Endothelial cell of umbilical vein (primary cell): ENCODE data around the gene PIP5K1A. TPM values are rescaled to one million over a fixed set of nuclear protein-coding genes. Genes with fewer than 3 reads are reported as not detected.

ENCODE experiments used
- Bru-seq: library from RNA; stranded (reverse); fragments of 400-500 nt; gene quantifications from one replicate; lab custom pipeline; 2021; lab: Mats Ljungman, UMichigan
- BruChase-seq, 2 experiments: library from RNA; stranded (reverse); fragments of 400-500 nt; gene quantifications; one replicate each; lab custom pipeline; 2021; lab: Mats Ljungman, UMichigan
- BruUV-seq: library from RNA; stranded (reverse); fragments of 400-500 nt; replicated peaks from 2 replicates; lab custom pipeline; 2021; lab: Mats Ljungman, UMichigan
- CTCF ChIA-PET: fragments of 300-600, 350-600 bp; sonication (Branson Sonifier 250); formaldehyde crosslinking; loops from one replicate; lab custom pipeline; 2021; ENCODE audit warnings: antibody characterized with exemption, inconsistent platforms; lab: Charles Lee
- POLR2A ChIA-PET: fragments of 300-600, 350-600 bp; sonication (Branson Sonifier 250); formaldehyde crosslinking; loops from one replicate; lab custom pipeline; 2021; ENCODE audit warnings: antibody characterized with exemption, inconsistent platforms; lab: Charles Lee
- DNase-seq: peaks from one replicate; pipeline ENCODE4 v3.0.0-alpha.2; 2011; ENCODE audit warnings: low read depth, low spot score
- FAIRE-seq: peaks from 2 replicates; lab custom pipeline; 2011; peaks lifted over from hg19 to GRCh38; lab: Jason Lieb, UNC
- H2AFZ ChIP-seq: 2 replicates; pipeline ENCODE4 v1.6.0; 2012; ENCODE audit warnings: low read depth, low read length, control low read depth, inconsistent platforms
- H3K27ac ChIP-seq: 2 replicates; pipeline ENCODE4 v1.5.1; 2011; ENCODE audit warnings: low read depth, mild to moderate bottlenecking, control low read depth, low read length, moderate library complexity; ENCODE audit not compliant: insufficient read depth
- H3K27me3 ChIP-seq, 2 experiments: 2 replicates each; pipeline versions ENCODE4 v1.6.0 to v1.6.1; 2011; ENCODE audit warnings: low read length in 2 of 2, mixed read lengths in 1 of 2; ENCODE audit not compliant: control insufficient read depth in 2 of 2, insufficient read depth in 2 of 2
- H3K36me3 ChIP-seq, 2 experiments: 2 replicates in 1 of 2; 3 replicates in 1 of 2; pipeline ENCODE4 v1.5.1; 2011; ENCODE audit warnings: low read length in 2 of 2, mild to moderate bottlenecking in 1 of 2, moderate library complexity in 1 of 2; ENCODE audit not compliant: control insufficient read depth in 2 of 2, insufficient read depth in 2 of 2; ENCODE audit errors: extremely low read depth in 1 of 2
- H3K4me1 ChIP-seq: 3 replicates; pipeline ENCODE4 v1.5.1; 2011; ENCODE audit warnings: mild to moderate bottlenecking, low read length; ENCODE audit not compliant: control insufficient read depth, insufficient read depth; ENCODE audit errors: extremely low read depth
- H3K4me2 ChIP-seq: 2 replicates; pipeline ENCODE4 v1.6.1; 2011; ENCODE audit warnings: low read length, control low read depth, mixed read lengths; ENCODE audit not compliant: insufficient read depth
- H3K4me3 ChIP-seq, 3 experiments: fragments of 200-600 bp in 1 of 3; sonication (generic), shearing (Covaris generic) in 1 of 3; replicated peaks in 1 of 3; 2 replicates each; pipeline ENCODE4 v1.5.1; 2011 to 2016; ENCODE audit warnings: control low read depth in 3 of 3, low read length in 3 of 3, mild to moderate bottlenecking in 2 of 3, inconsistent platforms in 1 of 3, low read depth in 1 of 3, moderate library complexity in 1 of 3; ENCODE audit not compliant: insufficient read depth in 1 of 3
- H3K79me2 ChIP-seq: 2 replicates; pipeline ENCODE4 v1.6.0; 2012; ENCODE audit warnings: low read length, inconsistent platforms; ENCODE audit not compliant: control insufficient read depth, insufficient read depth
- H3K9ac ChIP-seq: replicated peaks from 2 replicates; pipeline ENCODE3; 2011; ENCODE audit warnings: low read length, control low read depth; ENCODE audit not compliant: insufficient read depth; ENCODE audit errors: extremely low read depth
- H3K9me1 ChIP-seq: replicated peaks from 3 replicates; pipeline ENCODE4 v1.6.0; 2011; ENCODE audit warnings: mild to moderate bottlenecking, low read length; ENCODE audit not compliant: control insufficient read depth, insufficient read depth; ENCODE audit errors: extremely low read depth
- H3K9me3 ChIP-seq: replicated peaks from 2 replicates; pipeline ENCODE4 v1.5.1; 2012; ENCODE audit warnings: low read length, inconsistent platforms; ENCODE audit not compliant: control insufficient read depth, insufficient read depth
- H4K20me1 ChIP-seq: replicated peaks from 2 replicates; pipeline ENCODE3; 2011; ENCODE audit warnings: mild to moderate bottlenecking, low read length; ENCODE audit not compliant: control insufficient read depth, insufficient read depth; ENCODE audit errors: extremely low read depth
- JUN ChIP-seq: IDR thresholded peaks from 2 replicates; pipeline ENCODE4 v1.6.1; 2011; ENCODE audit warnings: borderline replicate concordance, low read depth; ENCODE audit not compliant: insufficient read length, insufficient read depth
- POLR2A ChIP-seq: IDR thresholded peaks from 2 replicates; pipeline ENCODE4 v1.6.1; 2012; ENCODE audit warnings: low read depth, mild to moderate bottlenecking, control low read depth, low read length
- POLR2AphosphoS5 ChIP-seq: IDR thresholded peaks from 2 replicates; pipeline ENCODE4 v1.6.1; 2012; ENCODE audit warnings: low read depth, mild to moderate bottlenecking, control low read depth, low read length, moderate library complexity; ENCODE audit not compliant: insufficient read depth
- dilution Hi-C: fragments of 300-500 bp; cut with MboI; formaldehyde crosslinking; loops from one replicate; pipeline ENCODE4 v1.15.0; 2019; ENCODE audit warnings: low sequenced_read_pairs; ENCODE audit not compliant: extremely low pct_ligation_motif_present
- intact Hi-C: fragments of 100-400 bp; cut with micrococcal nuclease; formaldehyde crosslinking; loops from one replicate; pipeline ENCODE4 v1.10.0; 2022
- long read RNA-seq: library from polyadenylated mRNA; stranded (forward); transcript quantifications from one replicate; pipeline ENCODE4 v2.0.0, GENCODE V29; 2021
- polyA minus RNA-seq, 3 experiments: library from RNA; depleted of rRNA, polyadenylated mRNA; stranded (reverse); fragments of >200 nt; gene quantifications; 1 replicate in 1 of 3; 2 replicates in 2 of 3; pipeline ENCODE4 v1.2.3, GENCODE V29; 2011
- polyA plus RNA-seq, 4 experiments: library from polyadenylated mRNA; depleted of rRNA in 3 of 4; stranded (reverse) in 3 of 4; unstranded in 1 of 4; fragments of >200 nt; gene quantifications; 2 replicates each; pipeline versions ENCODE4 v1.2.1 to v1.2.3, GENCODE V29; 2011 to 2012; ENCODE audit warnings: missing spikeins in 1 of 4
- total RNA-seq: library from RNA; stranded (reverse); gene quantifications from 2 replicates; pipeline ENCODE4 v1.2.3, GENCODE V29; 2021
- TF ChIP-seq, protein P1 (sequence below): IDR thresholded peaks from 2 replicates; pipeline ENCODE4 v1.6.1; 2011; ENCODE audit not compliant: insufficient read depth, insufficient read length

Gene PIP5K1A, protein sequence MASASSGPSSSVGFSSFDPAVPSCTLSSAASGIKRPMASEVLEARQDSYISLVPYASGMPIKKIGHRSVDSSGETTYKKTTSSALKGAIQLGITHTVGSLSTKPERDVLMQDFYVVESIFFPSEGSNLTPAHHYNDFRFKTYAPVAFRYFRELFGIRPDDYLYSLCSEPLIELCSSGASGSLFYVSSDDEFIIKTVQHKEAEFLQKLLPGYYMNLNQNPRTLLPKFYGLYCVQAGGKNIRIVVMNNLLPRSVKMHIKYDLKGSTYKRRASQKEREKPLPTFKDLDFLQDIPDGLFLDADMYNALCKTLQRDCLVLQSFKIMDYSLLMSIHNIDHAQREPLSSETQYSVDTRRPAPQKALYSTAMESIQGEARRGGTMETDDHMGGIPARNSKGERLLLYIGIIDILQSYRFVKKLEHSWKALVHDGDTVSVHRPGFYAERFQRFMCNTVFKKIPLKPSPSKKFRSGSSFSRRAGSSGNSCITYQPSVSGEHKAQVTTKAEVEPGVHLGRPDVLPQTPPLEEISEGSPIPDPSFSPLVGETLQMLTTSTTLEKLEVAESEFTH
- total RNA-seq, result 72.1 and 77.0 TPM in 2 replicates
- 79.3 and 89.2 TPM in 2 replicates for polyA plus RNA-seq
- polyA plus RNA-seq (2011; cell fraction: cytosol; rRNA removed), result 78.7 and 87.8 TPM in 2 replicates
- 172 and 179 TPM in 2 replicates for polyA plus RNA-seq (2011; cell fraction: nucleus; rRNA removed)
- 38.5 and 45.5 TPM in 2 replicates for polyA plus RNA-seq (2012)
- 208 and 246 TPM in 2 replicates for polyA minus RNA-seq
- polyA minus RNA-seq (2011; cell fraction: cytosol; rRNA and poly(A)+ RNA removed), result 70.9 TPM
- polyA minus RNA-seq (2011; cell fraction: nucleus; rRNA and poly(A)+ RNA removed), result 120 and 175 TPM in 2 replicates
- percentile 87 among the genes with signal in this experiment for Bru-seq, nascent RNA
- percentile 93 among the genes with signal in this experiment for BruChase-seq, experiment 1, labeled RNA remaining after a 6-hour chase
- percentile 96 among the genes with signal in this experiment for BruChase-seq, experiment 2, labeled RNA remaining after a 2-hour chase
- long read RNA-seq, partial matches to known transcripts, result 0 of 32 reads
- long read RNA-seq, other reads (novel, unspliced or antisense), result 31 of 32 reads

- no peaks in the 10 kb centered on the region for H3K36me3 ChIP-seq
- H3K4me2 ChIP-seq, result peak within 1 kb of the TSS; percentile 98
- intact Hi-C loops (loop anchor here (1.0 to 10.0 kb wide), 5 partner anchors 8 to 964 kb away; partner anchors contain the start of genes ANP32E, PI4KB, SCNM1 and VPS72), dilution Hi-C loops (no loop called here)
- peak within 1 kb of the TSS; percentile 86 to 96 (median 93) for H3K4me3 ChIP-seq
- BruUV-seq, result TSS peak; percentile 51
- H3K27ac ChIP-seq, result peak within 1 kb of the TSS; percentile 82
- peak; percentile 69 for TF ChIP-seq POLR2AphosphoS5
- TF ChIP-seq, protein P1, sequence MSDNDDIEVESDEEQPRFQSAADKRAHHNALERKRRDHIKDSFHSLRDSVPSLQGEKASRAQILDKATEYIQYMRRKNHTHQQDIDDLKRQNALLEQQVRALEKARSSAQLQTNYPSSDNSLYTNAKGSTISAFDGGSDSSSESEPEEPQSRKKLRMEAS, result peak; percentile 99
- TF ChIP-seq JUN, result no peak
- peak; percentile 65 for TF ChIP-seq POLR2A
- POLR2A ChIA-PET, result no interaction called here
- peak; percentile 98 for DNase-seq
- no peaks in the 10 kb centered on the region for H3K9me3 ChIP-seq
- CTCF ChIA-PET, result interaction anchor here (0.9 to 1.8 kb wide), 3 partner anchors 9 to 99 kb away, joined by 3 to 6 read pairs (median 3); partner anchors contain the start of gene VPS72
- H3K9ac ChIP-seq, result peak within 1 kb of the TSS; percentile 93
- H3K79me2 ChIP-seq, result peaks cover 46% of the 10 kb centered on the region
- H2AFZ ChIP-seq, result peak within 1 kb of the TSS; percentile 60
- peak; percentile 92 for FAIRE-seq
- peaks cover 25% of the 10 kb centered on the region for H3K4me1 ChIP-seq
- peaks cover 8% of the 10 kb centered on the region for H4K20me1 ChIP-seq
- H3K9me1 ChIP-seq, result no peaks in the 10 kb centered on the region
- H3K27me3 ChIP-seq, result no peaks in the 10 kb centered on the region
These were observed at the start of gene PIP5K1A for GRCh38 chr1:151198254-151199127. TSS of gene PIP5K1A (plus strand) at chr1:151198552. CDS start at chr1:151198997, 445 bp downstream.
